HG02759 (cell line): ENCODE data around the gene TNPO2.
A peak's percentile ranks its signal among the peaks of the same experiment; 100 is the strongest.
"Not testable (repeated sequence)": the region's sequence is repeated elsewhere in the genome, so short reads cannot be mapped to it uniquely, and the experiment has no call there.

Experiments
- ATAC-seq: cut with Tn5 transposase; IDR thresholded peaks from one replicate; pipeline ENCODE4 v1.9.1; 2021; ENCODE audit warnings: mild to moderate bottlenecking, moderate library complexity; ENCODE audit not compliant: unreplicated experiment

The TNPO2 gene

DNA sequence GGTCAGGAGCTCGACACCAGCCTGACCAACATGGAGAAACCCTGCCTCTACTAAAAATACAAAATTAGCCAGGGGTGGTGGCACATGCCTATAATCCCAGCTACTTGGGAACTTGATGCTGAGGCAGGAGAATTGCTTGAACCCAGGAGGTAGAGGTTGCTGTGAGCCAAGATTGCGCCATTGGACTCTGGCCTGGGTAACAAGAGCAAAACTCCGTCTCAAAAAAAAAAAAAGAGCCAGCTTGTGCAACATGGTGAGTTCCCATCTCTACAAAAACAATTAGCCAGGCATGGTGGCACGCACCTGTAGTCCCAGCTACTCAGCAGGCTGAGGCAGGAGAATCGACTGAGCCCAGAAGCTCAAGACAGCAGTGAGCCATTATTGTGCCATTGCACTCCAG, 45.7 kb downstream of the TNPO2 start:
- ATAC-seq: not testable (repeated sequence)

DNA sequence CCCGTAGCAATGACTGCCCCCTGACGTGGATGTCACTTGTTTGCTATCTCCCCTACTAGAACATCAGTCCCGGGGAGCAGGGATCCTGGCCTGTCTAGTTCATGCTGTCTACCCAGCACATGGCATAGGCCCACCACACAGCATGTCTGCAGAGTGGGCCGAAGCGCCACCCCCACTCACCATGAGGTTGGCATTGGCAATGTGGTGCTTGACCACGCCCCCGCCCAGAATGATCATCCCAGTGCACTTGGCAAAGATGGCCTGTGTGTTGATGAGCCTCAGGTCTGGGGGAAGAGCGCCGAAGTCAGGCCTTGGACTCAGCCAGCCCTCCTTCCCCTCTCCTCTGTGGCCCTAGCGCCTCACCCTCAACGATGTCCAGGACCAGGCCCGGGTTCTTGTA, 46.8 kb downstream of the TNPO2 start:
- ATAC-seq: no peak

DNA sequence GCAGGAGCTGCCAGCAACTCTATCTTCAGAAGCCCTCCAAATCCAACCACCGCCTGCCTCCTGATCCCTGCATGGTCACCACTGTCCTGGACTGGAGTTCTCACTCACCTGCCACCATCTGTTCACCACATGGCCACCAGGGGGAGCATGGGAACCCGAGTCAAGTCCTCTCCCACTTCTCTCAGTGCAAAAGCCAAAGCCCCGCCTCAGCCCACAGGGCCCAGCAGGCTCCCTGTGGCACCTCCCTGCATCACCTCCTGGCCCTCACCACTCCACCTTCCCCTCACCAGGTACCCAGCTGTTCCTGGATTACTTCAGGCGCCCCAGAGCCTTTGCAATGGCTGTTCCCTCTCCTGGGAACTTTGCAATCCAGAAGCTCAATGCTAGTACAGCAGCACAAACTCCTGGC, 47.3 kb downstream of the TNPO2 start:
- ATAC-seq: no peak

DNA sequence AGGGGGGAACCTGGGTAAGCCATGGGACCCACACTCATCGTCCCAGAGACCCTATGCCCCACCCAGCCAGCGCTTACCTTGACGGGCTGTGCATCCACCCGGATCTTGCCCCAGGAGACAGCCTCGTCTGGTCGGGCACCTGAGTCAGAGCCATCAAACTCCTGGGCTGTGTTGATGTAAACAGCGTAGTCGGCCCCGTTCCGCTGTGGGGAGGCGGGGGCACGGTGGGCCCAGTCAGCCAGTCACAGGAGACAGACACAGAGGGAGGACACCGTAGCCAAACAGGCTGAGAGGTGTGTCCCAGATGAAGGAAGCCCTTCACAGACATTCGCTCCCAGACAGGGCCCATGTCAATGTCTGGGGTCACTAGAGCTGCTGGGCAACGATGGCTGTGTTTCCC, 47.8 kb downstream of the TNPO2 start:
- no peak for ATAC-seq

DNA sequence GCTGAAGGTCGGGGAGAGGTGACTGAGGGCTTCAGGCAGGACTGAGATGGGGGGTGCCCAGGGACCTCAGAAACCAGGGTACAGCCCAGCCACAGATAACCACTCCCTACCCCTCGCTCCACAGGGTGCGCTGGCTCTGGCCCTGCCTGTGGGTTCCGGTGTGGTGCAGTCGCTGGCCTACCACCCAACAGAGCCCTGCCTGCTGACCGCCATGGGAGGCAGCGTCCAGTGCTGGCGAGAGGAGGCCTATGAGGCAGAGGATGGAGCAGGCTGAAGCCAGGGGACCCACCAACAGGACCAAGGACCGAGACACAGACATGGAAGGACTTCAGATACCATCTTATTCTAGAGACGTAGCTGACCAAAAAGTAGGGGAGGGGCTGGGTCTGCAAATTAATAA, 48.3 kb downstream of the TNPO2 start:
- ATAC-seq: no peak

DNA sequence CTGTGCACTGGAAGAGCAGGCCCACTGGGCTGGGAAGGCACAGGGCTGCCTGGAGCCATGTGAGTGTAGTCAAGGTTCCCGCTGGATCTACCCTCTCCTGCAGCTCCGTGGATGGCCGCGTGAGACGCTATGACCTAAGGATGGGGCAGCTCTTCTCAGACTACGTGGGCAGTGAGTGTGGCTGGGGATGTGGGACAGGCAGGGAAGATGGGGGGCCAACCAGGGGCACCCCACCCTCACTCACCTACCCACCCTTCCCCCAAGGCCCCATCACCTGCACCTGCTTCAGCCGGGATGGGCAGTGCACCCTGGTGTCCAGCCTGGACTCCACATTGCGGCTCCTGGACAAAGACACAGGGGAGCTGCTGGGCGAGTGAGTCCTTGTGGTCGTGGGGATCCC, 51.0 kb downstream of the TNPO2 start:
- ATAC-seq: no peak

DNA sequence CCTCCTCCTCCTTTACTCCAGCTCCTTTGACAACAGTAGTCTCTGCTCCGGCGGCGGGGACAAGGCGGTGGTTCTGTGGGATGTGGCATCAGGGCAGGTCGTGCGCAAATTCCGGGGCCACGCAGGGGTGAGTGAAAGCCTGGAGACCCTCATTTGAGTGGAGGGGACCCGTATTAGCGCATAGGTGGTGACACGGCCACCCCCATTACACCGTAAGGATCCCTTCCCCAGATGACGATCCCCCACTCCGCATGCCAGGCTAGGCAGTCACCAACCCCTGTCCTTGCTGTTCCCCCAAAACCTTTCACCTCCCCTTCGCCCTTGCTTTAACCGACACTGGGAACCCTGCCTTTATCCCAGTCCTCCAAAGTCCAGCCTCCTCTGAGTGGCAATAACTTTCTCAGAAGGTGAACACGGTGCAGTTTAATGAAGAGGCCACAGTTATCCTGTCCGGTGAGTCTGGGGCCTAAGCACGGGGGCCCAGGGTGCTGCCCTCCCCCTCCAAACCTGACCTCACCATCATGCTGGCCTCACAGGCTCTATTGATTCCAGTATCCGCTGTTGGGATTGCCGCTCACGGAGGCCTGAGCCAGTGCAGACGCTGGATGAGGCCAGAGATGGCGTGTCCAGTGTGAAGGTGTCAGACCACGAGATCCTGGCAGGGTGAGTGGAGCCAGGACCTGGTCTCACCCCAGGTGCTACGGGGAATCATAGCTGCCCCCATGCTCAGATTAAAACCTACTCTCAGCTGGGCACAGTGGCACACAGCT, 53.4 kb downstream of the TNPO2 start:
- no peak for ATAC-seq

DNA sequence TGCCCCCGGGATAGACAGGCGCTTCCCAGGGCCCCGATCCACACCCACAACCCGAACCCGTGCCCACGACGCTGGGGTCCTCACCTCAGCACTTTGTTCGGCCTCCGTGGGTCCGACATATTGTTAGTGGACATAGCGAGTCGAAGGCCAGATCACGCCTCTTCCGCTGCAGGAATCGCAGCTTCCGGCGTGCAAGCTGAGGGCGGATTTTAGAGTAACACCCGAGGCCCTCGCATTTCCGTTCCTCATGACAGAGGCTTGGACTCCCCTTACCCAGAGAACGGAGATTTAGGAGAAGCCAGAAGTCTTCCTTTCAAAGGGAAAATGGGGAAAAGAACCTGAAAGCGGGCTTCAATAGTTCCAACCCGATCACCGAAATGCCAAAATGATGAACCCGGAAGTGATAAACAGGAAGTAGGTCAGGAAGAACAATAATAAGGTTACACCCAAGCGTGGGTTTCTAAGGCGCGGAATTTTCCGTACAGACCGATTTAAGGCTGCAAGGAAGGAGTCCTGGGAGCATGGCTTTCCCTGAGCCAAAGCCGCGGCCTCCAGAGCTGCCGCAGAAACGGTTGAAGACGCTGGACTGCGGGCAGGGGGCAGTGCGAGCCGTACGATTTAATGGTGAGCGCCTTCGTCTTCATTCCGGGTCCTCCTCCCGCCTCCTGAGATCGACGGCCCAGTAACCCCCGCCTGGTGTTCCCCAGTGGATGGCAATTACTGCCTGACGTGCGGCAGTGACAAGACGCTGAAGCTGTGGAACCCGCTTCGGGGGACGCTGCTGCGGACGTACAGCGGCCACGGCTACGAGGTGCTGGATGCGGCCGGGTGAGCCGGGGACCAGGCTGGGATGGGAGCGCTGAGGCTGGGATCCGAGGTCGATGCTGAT, 54.2 kb downstream of the TNPO2 start:
- peak; percentile 48 for ATAC-seq

DNA sequence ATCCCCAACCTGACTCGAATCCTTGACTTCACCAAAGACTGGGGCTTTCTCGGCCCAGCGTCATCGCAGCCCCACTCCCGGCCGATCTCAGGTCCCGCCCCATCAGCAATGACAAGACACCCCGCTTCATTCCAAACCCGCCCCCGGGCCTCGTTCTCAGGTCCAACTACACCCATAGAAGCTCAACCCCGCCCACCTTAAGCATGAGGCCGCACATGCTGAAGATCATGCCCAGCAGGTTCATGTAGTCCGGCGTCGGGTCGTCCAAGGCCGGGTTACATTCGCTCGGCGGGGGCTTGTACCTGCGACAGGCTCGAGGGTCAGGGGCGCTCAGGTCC, 54.8 kb downstream of the TNPO2 start:
- peak; percentile 10 for ATAC-seq

DNA sequence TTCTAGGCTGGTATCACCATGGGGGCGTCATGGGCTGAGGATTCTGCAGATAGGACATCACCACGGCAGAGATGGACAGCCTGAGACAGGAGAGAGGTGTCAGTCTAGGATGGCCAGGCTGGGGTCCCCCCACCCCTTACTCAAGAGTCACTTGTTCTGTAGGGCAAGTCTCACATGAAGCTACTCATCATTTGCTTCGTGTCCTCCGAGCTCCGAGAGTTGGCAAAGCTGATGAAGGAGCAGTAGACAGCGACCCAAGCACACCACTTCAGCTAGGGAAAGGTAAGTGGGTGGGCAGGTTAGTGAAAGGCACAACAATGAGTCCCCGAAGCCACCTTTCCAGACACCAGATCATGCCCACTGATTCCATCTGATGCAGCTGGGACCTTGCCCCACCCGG, 55.4 kb downstream of the TNPO2 start:
- ATAC-seq: no peak

DNA sequence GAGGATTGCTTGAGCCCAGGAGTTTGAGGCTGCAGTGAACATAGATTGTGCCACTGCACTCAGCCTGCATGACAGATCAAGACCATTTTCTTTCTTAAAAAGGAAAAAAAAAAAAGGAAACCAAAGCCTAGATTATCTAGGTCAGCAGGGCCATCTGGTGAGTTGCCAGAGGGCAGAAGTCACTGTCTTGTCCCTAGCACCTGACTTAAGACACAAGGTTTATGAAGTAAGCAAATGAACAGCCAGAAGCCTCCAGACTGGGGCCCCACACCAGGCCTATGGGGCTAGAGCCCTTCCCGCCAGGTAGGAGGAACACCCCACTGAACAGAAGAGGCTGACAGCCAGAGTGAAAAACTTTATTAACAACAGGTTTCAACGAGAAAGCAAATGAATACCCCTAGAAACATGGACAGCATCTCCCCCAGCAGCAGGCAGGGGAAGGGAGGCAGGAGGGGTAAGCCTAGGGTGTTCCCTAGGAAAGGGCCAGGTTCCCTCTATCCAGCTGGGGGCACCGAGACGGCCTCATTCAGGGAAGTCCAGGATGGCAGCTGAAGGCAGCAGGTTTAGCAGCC, 55.9 kb downstream of the TNPO2 start:
- ATAC-seq: no peak

DNA sequence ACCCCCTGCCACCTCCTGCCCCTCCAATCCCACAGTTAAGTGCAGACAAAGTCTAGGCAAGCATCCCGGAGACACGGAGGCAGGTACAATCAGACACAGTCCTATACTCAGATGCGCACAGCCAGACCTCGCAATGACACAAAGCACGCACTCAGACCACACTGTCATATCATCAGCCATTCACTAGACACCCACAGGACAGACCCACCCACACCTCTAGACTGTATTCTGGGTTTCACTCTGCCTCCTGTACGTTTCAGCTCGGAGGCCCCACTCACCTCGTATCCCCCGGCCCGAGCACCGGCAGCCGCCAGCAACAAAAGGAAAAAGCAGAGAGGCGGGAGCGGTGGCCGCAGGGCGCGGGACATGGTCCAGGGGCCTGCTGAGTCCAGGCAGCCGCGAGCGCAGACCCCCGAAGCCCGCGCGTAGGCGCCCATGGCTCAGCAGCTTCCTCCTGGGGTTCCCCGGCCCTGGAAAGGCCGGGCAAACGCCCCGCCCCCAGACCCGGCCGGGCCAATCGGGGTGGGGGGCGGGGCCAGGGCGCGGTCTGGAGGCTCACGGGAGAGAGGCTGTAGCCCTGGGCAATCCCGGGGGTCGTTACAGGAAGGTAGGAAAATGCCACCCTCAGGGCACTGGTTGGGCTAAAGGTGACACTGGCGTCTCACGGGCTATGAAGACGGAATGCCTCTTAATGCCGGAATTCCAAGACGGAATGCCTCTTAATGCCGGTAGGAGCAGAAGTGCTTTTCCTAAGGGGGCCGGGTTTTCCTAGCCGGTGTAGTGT, 57.3 kb downstream of the TNPO2 start, which contains the start of the genes MAN2B1 and WDR83:
Gene MAN2B1, minus strand, starts transcription at position 478 of the 784 bp plus-strand sequence. Its CDS starts 41 bp downstream, at position 437.
Gene WDR83, plus strand, starts transcription at position 543 of the 784 bp plus-strand sequence. CDS start 2,984 bp downstream, outside the sequence.
- ATAC-seq: peak; percentile 61

DNA sequence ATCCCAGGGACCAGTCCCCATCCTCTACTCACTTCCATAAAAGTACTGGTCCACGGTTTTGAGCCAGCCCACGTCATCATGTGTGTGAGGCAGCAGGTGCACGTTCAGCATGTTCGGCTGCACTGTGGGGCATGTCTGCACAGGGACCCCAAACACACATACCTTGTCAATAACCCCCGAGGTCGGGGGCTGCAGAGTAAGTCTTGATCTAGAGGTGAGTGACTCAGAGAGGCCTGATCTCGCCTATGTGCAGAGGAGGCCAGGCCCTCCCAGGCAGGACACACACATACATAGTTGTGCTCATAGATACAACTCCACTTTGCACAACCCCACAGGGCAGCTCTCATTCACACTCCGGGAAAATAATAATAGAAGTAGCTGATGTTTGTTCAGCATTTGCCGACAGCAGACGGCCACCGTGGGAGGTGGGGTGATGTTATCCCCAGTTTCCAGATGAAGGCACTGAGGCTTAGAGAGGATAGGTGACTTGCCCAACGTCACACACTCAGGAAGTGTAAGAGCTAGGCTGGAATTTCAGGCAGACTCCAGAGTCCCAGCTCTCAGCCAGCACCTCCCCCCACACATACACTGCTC, 58.0 kb downstream of the TNPO2 start:
- no peak for ATAC-seq

DNA sequence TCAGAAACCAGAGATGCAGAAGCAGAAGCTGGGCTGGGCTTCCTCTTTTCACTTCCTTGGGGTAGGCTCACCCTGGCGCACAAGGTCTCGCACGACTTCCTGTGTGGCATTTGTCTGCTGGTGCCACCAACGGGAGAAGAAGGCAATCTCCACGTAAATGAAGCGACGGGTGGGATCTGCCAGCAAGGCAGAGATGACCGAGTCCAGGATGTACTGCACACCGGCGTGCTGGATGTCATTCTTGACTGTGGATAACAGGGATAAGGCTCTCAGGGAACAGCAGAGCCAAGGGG, 58.5 kb downstream of the TNPO2 start:
- ATAC-seq: no peak

DNA sequence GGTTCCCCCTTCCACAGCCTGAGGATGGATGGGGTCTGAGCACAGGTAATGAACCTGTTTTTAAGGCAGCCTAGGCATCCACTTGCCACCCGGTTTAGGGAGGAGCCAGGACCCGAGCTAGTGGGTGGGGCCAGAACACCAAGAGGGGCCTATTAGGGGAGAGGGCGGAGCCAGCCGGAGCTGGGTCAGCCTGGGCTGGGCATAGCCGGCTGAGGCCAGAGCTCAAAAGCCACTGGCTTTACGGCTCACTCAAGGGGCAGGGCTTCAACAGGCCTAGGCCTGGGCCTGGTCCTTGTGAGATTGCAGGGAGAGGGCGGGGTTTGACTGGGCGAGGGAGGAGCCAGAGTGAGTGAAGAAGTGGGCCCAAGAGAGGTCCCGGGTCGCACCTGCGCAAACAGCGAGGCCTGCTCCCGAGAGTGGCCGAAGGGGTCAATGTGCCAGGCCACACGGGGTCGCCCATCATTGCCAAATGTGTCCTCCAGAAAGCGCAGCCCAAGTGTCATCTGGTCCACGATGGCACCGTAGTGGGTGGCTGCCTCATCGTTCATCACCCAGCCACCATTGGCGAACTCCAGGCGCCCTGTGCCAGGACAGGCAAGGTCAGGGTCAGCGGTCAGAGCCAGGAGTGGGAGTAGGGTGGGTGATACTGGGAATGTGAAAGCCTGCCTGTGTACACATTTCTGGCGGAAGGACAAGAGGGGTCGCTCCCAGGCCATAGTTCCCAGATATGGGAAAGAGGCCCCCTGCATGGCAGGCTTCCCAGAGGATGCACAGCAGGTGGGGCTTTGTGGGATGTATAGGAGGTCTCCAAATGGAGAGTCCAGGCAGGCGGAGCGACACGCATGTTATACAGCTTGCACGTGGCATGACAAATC, 59.1 kb downstream of the TNPO2 start:
- ATAC-seq: no peak

DNA sequence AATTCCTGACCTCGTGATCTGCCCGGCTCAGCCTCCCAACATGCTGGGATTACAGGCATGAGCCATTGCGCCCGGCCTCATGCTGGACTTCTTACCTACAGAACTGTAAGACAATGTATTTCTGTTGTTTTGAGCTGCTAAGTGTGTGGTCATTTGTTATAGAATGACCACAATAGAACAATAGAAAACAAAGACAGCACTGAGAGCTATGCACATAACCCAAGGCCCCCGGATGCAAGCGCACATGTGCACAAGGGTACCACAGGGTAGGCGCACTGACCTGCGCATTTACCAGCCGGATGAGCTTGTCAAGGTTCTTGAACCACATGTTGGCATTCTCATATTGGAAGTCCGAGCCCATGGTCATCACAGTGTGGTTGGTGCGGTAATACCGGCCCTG, 62.8 kb downstream of the TNPO2 start:
- ATAC-seq: no peak

DNA sequence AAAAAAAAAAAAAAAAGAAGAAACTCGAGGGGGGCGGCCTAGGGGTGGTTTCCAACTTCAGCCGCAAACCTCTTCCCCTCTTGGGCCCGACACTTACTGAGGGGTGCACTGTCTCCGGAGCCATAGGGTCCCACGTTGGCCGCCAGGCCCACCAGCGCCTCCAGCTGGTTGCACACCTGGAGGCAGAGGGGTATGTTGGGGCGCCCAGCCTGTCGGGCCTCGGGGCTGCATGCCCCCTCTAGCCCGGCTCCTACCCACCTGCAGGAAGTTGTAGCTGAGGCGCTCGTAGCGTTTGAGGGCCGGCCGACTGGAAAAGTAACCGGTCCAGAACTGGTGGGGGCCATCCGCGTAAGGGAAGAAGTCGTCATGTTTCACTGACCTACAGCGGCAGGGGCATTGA, 65.8 kb downstream of the TNPO2 start:
- ATAC-seq: no peak

DNA sequence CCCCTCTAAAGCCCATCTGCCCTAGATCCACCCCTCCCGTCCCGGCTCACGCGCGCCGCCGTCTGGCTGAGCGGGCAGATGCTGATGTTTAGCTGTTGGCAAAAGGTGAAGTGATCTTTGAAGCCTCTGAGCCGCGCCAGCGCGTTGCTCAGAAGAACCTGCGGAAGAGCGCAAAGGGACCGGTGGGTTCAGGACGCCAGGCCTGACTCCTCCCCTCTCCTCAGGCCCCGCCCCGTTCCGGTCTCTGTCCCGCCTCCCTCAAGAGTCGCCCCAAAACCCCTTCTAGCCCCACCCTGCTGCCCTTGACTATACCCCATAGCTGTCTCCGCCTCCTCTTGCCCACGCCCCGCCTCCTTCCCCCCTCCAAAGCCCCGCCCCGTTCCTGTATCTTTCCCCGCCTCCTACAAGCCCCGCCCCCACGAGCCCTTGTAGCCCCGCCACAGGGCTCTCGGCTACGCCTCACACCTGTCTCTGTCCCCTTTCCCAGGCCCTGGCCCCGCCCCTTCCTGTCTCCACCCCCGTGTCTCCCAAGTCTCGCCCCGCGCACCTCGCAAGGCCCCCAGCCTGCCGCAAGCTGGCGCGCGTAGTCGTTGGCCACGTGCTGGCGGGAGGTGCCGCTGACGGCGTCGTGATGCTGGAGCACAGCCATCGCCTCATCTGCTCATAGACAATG, 66.7 kb downstream of the TNPO2 start:
- no peak for ATAC-seq

DNA sequence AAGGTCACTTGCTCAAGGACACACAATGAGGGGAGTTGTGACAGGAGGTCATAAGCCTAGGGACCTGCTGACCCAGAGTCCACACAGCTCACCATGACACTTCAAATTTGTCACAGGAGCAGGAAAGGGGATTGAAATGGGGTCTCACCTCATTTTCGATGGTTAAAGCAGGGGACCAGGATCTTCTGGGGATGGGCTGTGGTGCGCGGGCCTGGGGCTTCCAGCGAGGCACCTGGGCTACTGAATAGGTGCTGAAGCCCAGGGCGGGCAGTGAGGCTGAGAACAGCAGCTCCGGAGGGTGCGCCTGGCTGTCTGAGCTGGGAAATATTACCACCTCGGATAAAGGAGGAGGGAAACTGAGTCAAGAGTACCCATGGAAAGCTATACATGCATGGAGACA, 68.2 kb downstream of the TNPO2 start:
- ATAC-seq: no peak
